CD14-positive monocyte (primary cell): Measurements from ENCODE around the gene PDF. TPM values are rescaled to one million over a fixed set of nuclear protein-coding genes. Genes with fewer than 3 reads are reported as not detected.
A peak's percentile ranks its signal among the peaks of the same experiment; 100 is the strongest.

Experiments used
- DNase-seq, 3 donors: peaks; one replicate each; pipeline ENCODE4 v3.0.0-alpha.2; 2011 to 2022
- H2AFZ ChIP-seq: 2 replicates; pipeline ENCODE4 v1.6.0; 2012; ENCODE audit warnings: mild to moderate bottlenecking, low read depth, low read length, inconsistent platforms; ENCODE audit not compliant: insufficient read depth, poor library complexity, severe bottlenecking
- H3K27ac ChIP-seq, 2 donors: 1 replicate in 1 of 2; 2 replicates in 1 of 2; pipeline ENCODE4 v1.5.1; 2012 to 2013; ENCODE audit warnings: low read length in 2 of 2, control low read depth in 1 of 2, inconsistent platforms in 1 of 2, low read depth in 1 of 2, mild to moderate bottlenecking in 1 of 2
- H3K27me3 ChIP-seq, 2 donors: one replicate each; pipeline versions ENCODE4 v1.6.0 to v1.6.1; 2011 to 2013; ENCODE audit warnings: low read length in 2 of 2; ENCODE audit not compliant: control insufficient read depth in 2 of 2, insufficient read depth in 2 of 2
- H3K36me3 ChIP-seq, 2 donors: replicated peaks in 1 of 2; 1 replicate in 1 of 2; 2 replicates in 1 of 2; pipeline versions ENCODE4 v1.5.1 to v1.6.1; 2012 to 2013; ENCODE audit warnings: low read length in 2 of 2, control low read depth in 1 of 2, inconsistent platforms in 1 of 2, mild to moderate bottlenecking in 1 of 2; ENCODE audit not compliant: insufficient read depth in 2 of 2, control insufficient read depth in 1 of 2
- H3K4me1 ChIP-seq, 2 donors: 1 replicate in 1 of 2; 2 replicates in 1 of 2; pipeline versions ENCODE4 v1.5.1 to v1.6.1; 2012 to 2013; ENCODE audit warnings: low read length in 2 of 2, control low read depth in 1 of 2, inconsistent platforms in 1 of 2, mild to moderate bottlenecking in 1 of 2, moderate library complexity in 1 of 2; ENCODE audit not compliant: insufficient read depth in 2 of 2, control insufficient read depth in 1 of 2
- H3K4me2 ChIP-seq: replicated peaks from 2 replicates; pipeline ENCODE3; 2012; ENCODE audit warnings: low read length, moderate library complexity, mild to moderate bottlenecking; ENCODE audit not compliant: poor library complexity, severe bottlenecking; ENCODE audit errors: extremely low read depth
- H3K4me3 ChIP-seq, 3 experiments: fragments of 200-600 bp in 1 of 3; sonication (generic) in 1 of 3; replicated peaks in 1 of 3; 1 replicate in 2 of 3; 2 replicates in 1 of 3; pipeline ENCODE4 v1.5.1; 2011 to 2013; ENCODE audit warnings: low read length in 3 of 3, mild to moderate bottlenecking in 3 of 3, control low read depth in 2 of 3, low read depth in 2 of 3, inconsistent platforms in 1 of 3, moderate library complexity in 1 of 3
- H3K79me2 ChIP-seq: 2 replicates; pipeline ENCODE4 v1.6.0; 2012; ENCODE audit warnings: mild to moderate bottlenecking, control low read depth, inconsistent platforms, low read length, moderate library complexity; ENCODE audit not compliant: insufficient read depth
- H3K9ac ChIP-seq: 2 replicates; pipeline ENCODE4 v1.6.0; 2017; ENCODE audit warnings: low read length, mild to moderate bottlenecking; ENCODE audit not compliant: insufficient read depth, poor library complexity, severe bottlenecking
- H3K9me3 ChIP-seq, 2 donors: replicated peaks in 1 of 2; 1 replicate in 1 of 2; 2 replicates in 1 of 2; pipeline versions ENCODE4 v1.5.1 to v1.6.1; 2012 to 2013; ENCODE audit warnings: low read length in 2 of 2, control low read depth in 1 of 2; ENCODE audit not compliant: control insufficient read depth in 1 of 2, insufficient read depth in 1 of 2
- H4K20me1 ChIP-seq: 2 replicates; pipeline ENCODE4 v1.6.0; 2012; ENCODE audit warnings: mild to moderate bottlenecking, low read length, control low read depth, moderate library complexity; ENCODE audit not compliant: insufficient read depth
- H3K27ac Mint-ChIP-seq, 7 donors: one replicate each; pipeline ENCODE4 v1.8.0; 2020; ENCODE audit warnings: mild to moderate bottlenecking in 7 of 7, mixed read lengths in 7 of 7, moderate library complexity in 6 of 7, inconsistent platforms in 2 of 7
- H3K27me3 Mint-ChIP-seq, 3 donors: one replicate each; pipeline ENCODE4 v1.8.0; 2021 to 2022; ENCODE audit warnings: low read depth in 3 of 3, mild to moderate bottlenecking in 3 of 3, mixed read lengths in 3 of 3, moderate library complexity in 3 of 3, inconsistent platforms in 1 of 3
- H3K36me3 Mint-ChIP-seq, 2 donors: one replicate each; pipeline ENCODE4 v1.8.0; 2020; ENCODE audit warnings: mixed read lengths in 2 of 2, inconsistent platforms in 1 of 2, mild to moderate bottlenecking in 1 of 2
- H3K4me1 Mint-ChIP-seq: one replicate; pipeline ENCODE4 v1.8.0; 2020; ENCODE audit warnings: mild to moderate bottlenecking, mixed read lengths
- H3K4me3 Mint-ChIP-seq, 2 donors: one replicate each; pipeline ENCODE4 v1.8.0; 2020; ENCODE audit warnings: mild to moderate bottlenecking in 2 of 2, mixed read lengths in 2 of 2, moderate library complexity in 1 of 2
- H3K9me3 Mint-ChIP-seq, 7 donors: one replicate each; pipeline ENCODE4 v1.8.0; 2020 to 2022; ENCODE audit warnings: mixed read lengths in 7 of 7, mild to moderate bottlenecking in 6 of 7, moderate library complexity in 6 of 7, inconsistent platforms in 2 of 7
- CTCF ChIP-seq: fragments of 200-600 bp; IDR thresholded peaks from one replicate; pipeline ENCODE4 v1.8.0; 2022; ENCODE audit warnings: antibody characterized with exemption, mild to moderate bottlenecking
- WGBS: methylation state at CpG from one replicate; pipeline ENCODE4 v1.1.5; 2013; ENCODE audit warnings: missing lambda C conversion rate; ENCODE audit not compliant: insufficient coverage; 5-methylcytosine and 5-hydroxymethylcytosine counted together
- intact Hi-C, 2 donors: fragments of 100-400 bp; cut with micrococcal nuclease; formaldehyde crosslinking; loops; one replicate each; pipeline versions ENCODE4 v1.15.0 to v1.15.1; 2023
- polyA plus RNA-seq, 3 donors: library from polyadenylated mRNA; depleted of rRNA in 1 of 3; unstranded in 2 of 3; stranded (reverse) in 1 of 3; fragments of 300-500 nt in 2 of 3; fragments of >200 nt in 1 of 3; fragmentation: Illumina TruSeq in 2 of 3; gene quantifications; 1 replicate in 2 of 3; 2 replicates in 1 of 3; pipeline ENCODE4 v1.2.3, GENCODE V29; 2012 to 2021

PDF gene
- polyA plus RNA-seq, 3 donors = 2.3 to 7.2 (median 4.2) TPM

- H3K79me2 ChIP-seq = peaks cover 60% of the 10 kb centered on the region
- peak overlapping the region; percentile 77 to 86 for H3K4me3 Mint-ChIP-seq
- peaks cover 42 to 64% of the 10 kb centered on the region in 2 donors for H3K36me3 Mint-ChIP-seq
- peaks cover 34% of the 10 kb centered on the region for H3K4me1 Mint-ChIP-seq
- peaks cover 31 to 65% of the 10 kb centered on the region in 2 donors for H3K36me3 ChIP-seq
- H3K27ac ChIP-seq = no peak overlapping the region
- no peak overlapping the region for H3K9ac ChIP-seq
- peaks cover 50% of the 10 kb centered on the region for H4K20me1 ChIP-seq
- TF ChIP-seq CTCF = no peak
- H3K27ac Mint-ChIP-seq = peak overlapping the region in 2 of 7 donors; percentile 36 to 40
- peaks cover 0 to 2% (median 0%) of the 10 kb centered on the region in 7 donors for H3K9me3 Mint-ChIP-seq
- H3K4me2 ChIP-seq = peak overlapping the region; percentile 93
- WGBS = 89% methylated on average over 8 of the region's 10 CpGs
- H3K9me3 ChIP-seq = no peaks in the 10 kb centered on the region
- intact Hi-C loops = no loop called here
- H2AFZ ChIP-seq = no peak overlapping the region
- DNase-seq = no peak
- peaks cover 13 to 27% of the 10 kb centered on the region in 2 donors for H3K4me1 ChIP-seq
- peak overlapping the region in 1 of 3 experiments; percentile 88 for H3K4me3 ChIP-seq
- H3K27me3 Mint-ChIP-seq = peaks cover 0 to 3% (median 1%) of the 10 kb centered on the region in 3 donors
- H3K27me3 ChIP-seq = no peaks in the 10 kb centered on the region
Observed at GRCh38 chr16:69328854-69329316, 1.5 kb downstream of the PDF start.

DNA sequence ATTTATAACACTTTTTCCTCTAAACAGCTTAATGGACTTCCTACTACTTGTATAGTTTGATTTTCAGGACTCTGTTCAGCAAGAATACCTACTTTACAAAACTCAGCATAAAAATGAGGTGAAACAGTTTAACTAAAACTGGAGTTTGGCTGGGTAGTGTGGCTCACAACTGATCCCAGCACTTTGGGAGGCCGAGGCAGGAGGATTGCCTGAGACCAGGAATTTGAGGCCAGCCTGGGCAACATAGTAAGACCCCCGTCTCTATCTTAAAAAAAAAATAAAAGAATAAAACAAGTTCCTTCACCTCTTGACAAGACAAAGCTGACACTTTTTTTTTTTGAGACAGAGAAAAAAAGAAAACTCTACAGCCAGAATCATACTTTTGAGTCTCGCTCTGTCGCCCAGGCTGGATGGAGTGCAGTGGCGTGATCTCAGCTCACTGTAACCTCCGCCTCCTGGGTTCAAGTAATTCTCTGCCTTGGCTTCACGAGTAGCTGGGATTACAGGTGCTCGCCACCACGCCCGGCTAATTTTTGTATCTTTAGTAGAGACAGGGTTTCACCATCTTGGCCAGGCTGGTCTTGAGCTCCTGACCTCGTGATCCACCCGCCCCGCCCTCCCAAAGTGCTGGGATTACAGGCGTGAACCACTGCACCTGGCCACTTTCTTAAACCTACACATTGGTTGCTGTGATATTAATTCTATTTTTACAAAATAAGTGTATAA is 2.6 kb downstream of the PDF start:
- H2AFZ ChIP-seq = no peak overlapping the region
- H3K4me3 Mint-ChIP-seq = no peak overlapping the region
- no peak overlapping the region for H3K4me3 ChIP-seq
- peaks cover 0 to 1% (median 1%) of the 10 kb centered on the region in 3 donors for H3K27me3 Mint-ChIP-seq
- no peak for TF ChIP-seq CTCF
- no peak overlapping the region for H3K4me2 ChIP-seq
- no peaks in the 10 kb centered on the region for H3K9me3 ChIP-seq
- DNase-seq = no peak
- peaks cover 61% of the 10 kb centered on the region for H4K20me1 ChIP-seq
- peaks cover 44 to 66% of the 10 kb centered on the region in 2 donors for H3K36me3 Mint-ChIP-seq
- H3K4me1 ChIP-seq = peaks cover 13 to 27% of the 10 kb centered on the region in 2 donors
- whole genome bisulfite sequencing = 100% methylated on average over 4 of the region's 14 CpGs
- intact Hi-C loops = no loop called here
- H3K4me1 Mint-ChIP-seq = peaks cover 34% of the 10 kb centered on the region
- no peak overlapping the region for H3K9ac ChIP-seq
- H3K9me3 Mint-ChIP-seq = peaks cover 0 to 2% (median 0%) of the 10 kb centered on the region in 7 donors
- peaks cover 35 to 65% of the 10 kb centered on the region in 2 donors for H3K36me3 ChIP-seq
- peaks cover 63% of the 10 kb centered on the region for H3K79me2 ChIP-seq
- no peaks in the 10 kb centered on the region for H3K27me3 ChIP-seq
- no peak overlapping the region for H3K27ac ChIP-seq
- peak overlapping the region in 3 of 7 donors; percentile 10 to 41 (median 14) for H3K27ac Mint-ChIP-seq
